Gastroesophageal sphincter (tissue), 4 donors: ENCODE measurements around the gene NUP133. TPM values are rescaled to one million over a fixed set of nuclear protein-coding genes. Genes with fewer than 3 reads are reported as not detected.

ENCODE experiments used
- ATAC-seq: fragments of 150-250 bp; one replicate; pipeline ENCODE4 v1.9.1; 2016; ENCODE audit warnings: mild to moderate bottlenecking, moderate library complexity
- H3K27ac ChIP-seq, 4 donors: fragments of 200-600 bp; sonication (generic) in 3 of 4; 1 replicate in 3 of 4; 2 replicates in 1 of 4; pipeline ENCODE4 v1.5.1; 2016 to 2019
- H3K27me3 ChIP-seq: fragments of 200-600 bp; sonication (generic); one replicate; pipeline ENCODE4 v1.5.1; 2019
- H3K36me3 ChIP-seq, 2 donors: fragments of 200-600 bp; sonication (generic); one replicate each; pipeline ENCODE4 v1.5.1; 2019; ENCODE audit warnings: control low read depth in 1 of 2
- H3K4me1 ChIP-seq, 3 donors: fragments of 200-600 bp; sonication (generic); 1 replicate in 2 of 3; 2 replicates in 1 of 3; pipeline ENCODE4 v1.5.1; 2016 to 2019; ENCODE audit warnings: control low read depth in 2 of 3
- H3K4me3 ChIP-seq, 2 donors: fragments of 200-600 bp; sonication (generic); one replicate each; pipeline ENCODE4 v1.5.1; 2019; ENCODE audit warnings: mild to moderate bottlenecking in 1 of 2, moderate library complexity in 1 of 2
- H3K9me3 ChIP-seq, 3 donors: fragments of 200-600 bp; sonication (generic); one replicate each; pipeline ENCODE4 v1.5.1; 2017 to 2019; ENCODE audit warnings: control low read depth in 2 of 3
- EP300 ChIP-seq: sonication (generic); formaldehyde crosslinking; IDR thresholded peaks from one replicate; pipeline ENCODE4 v1.6.1; 2017; ENCODE audit warnings: antibody characterized with exemption, mild to moderate bottlenecking
- POLR2A ChIP-seq, 2 donors: fragments of 450-650 bp; IDR thresholded peaks; one replicate each; pipeline ENCODE4 v1.6.1; 2017; ENCODE audit warnings: antibody characterized with exemption in 2 of 2, mild to moderate bottlenecking in 2 of 2, moderate library complexity in 1 of 2
- POLR2AphosphoS5 ChIP-seq: sonication (generic); formaldehyde crosslinking; IDR thresholded peaks from one replicate; pipeline ENCODE4 v1.6.1; 2017; ENCODE audit warnings: antibody characterized with exemption
- WGBS, 2 donors: methylation state at CpG; one replicate each; pipeline ENCODE4 v1.1.5; 2018; ENCODE audit warnings: low coverage in 1 of 2; 5-methylcytosine and 5-hydroxymethylcytosine counted together
- total RNA-seq, 4 donors: library from RNA; depleted of rRNA; stranded (reverse); fragments of >200 nt; gene quantifications; one replicate each; pipeline ENCODE4 v1.1.0, GENCODE V29; 2016
- TF ChIP-seq, protein P1 (sequence below), 4 experiments: fragments of 200-600 bp in 2 of 4; fragments of 450-650 bp in 2 of 4; sonication (generic) in 1 of 4; IDR thresholded peaks; one replicate each; pipeline ENCODE4 v1.5.1; 2017 to 2019; ENCODE audit warnings: antibody characterized with exemption in 4 of 4, mild to moderate bottlenecking in 2 of 4, moderate library complexity in 2 of 4

Gene NUP133
- total RNA-seq, 4 donors from 2014 or later = 20.5 to 30.2 (median 26.7) TPM

DNA sequence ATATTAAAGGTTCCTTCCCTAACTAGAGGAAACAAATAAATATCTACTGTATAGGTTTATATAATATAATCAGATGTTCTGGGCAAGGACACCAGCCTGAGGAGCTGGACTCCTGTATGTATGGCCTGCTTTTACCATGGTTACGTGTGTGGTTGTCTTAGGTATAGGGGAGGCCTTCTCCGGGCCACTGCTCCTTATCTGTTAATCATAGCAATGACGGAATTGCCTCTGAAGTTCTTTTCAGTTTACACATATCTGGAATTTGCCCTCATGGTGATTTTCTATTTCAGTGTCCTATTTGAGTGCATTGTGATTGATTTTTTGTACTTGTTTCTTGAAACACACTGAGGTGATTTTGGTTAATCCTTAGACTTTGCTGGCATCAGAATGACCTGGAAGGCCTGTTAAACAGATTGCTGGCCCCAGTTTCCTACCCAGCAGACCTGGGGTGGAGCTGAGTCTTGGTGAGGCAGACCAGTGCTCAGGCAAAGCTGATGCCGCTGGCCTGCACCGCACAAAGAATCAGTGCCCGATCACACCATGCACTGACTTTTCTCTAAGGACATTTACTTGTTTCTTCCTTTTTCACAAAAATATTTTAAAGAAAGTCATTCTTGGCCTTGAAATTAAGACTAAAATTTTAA is 31.8 kb upstream of the NUP133 start:
- WGBS, 2 donors = 92 to 93% methylated on average over 3 to 6 of the region's 6 CpGs
- ATAC-seq = no peak
- no peak overlapping the region for H3K27ac ChIP-seq
- peaks cover 0 to 94% of the 10 kb centered on the region in 2 donors for H3K36me3 ChIP-seq
- peaks cover 0 to 5% (median 0%) of the 10 kb centered on the region in 3 donors for H3K4me1 ChIP-seq
- H3K9me3 ChIP-seq = peaks cover 0 to 3% (median 0%) of the 10 kb centered on the region in 3 donors
- no peak overlapping the region for H3K4me3 ChIP-seq
- no peaks in the 10 kb centered on the region for H3K27me3 ChIP-seq
- TF ChIP-seq, protein P1, sequence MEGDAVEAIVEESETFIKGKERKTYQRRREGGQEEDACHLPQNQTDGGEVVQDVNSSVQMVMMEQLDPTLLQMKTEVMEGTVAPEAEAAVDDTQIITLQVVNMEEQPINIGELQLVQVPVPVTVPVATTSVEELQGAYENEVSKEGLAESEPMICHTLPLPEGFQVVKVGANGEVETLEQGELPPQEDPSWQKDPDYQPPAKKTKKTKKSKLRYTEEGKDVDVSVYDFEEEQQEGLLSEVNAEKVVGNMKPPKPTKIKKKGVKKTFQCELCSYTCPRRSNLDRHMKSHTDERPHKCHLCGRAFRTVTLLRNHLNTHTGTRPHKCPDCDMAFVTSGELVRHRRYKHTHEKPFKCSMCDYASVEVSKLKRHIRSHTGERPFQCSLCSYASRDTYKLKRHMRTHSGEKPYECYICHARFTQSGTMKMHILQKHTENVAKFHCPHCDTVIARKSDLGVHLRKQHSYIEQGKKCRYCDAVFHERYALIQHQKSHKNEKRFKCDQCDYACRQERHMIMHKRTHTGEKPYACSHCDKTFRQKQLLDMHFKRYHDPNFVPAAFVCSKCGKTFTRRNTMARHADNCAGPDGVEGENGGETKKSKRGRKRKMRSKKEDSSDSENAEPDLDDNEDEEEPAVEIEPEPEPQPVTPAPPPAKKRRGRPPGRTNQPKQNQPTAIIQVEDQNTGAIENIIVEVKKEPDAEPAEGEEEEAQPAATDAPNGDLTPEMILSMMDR (IDR thresholded peaks at IDR 0.05) = no peak
- TF ChIP-seq POLR2AphosphoS5 (no peak), EP300 (no peak), POLR2A (IDR thresholded peaks at IDR 0.05) (no peak)

DNA sequence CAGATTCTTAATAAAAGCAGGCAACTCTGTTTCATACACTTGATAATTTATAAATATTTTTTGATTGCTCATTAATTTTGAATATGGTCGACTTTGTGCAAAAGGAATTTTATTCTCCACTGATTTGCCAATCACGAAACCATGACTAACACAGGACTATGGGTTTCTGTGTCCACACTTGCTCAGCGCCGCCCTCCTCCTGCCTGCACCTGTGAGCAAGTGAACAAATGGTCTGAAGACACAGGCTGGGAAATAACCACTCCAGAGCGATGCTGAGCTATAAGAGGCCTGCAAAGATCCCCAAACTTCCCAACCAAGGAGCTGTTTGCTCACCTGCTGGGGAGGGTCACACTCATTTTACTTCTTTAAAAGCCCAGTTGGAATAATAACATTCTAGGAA is 30.8 kb upstream of the NUP133 start:
- no peaks in the 10 kb centered on the region for H3K9me3 ChIP-seq
- WGBS, 2 donors = 67 to 87% methylated on average over 2 to 5 of the region's 5 CpGs
- H3K4me3 ChIP-seq = no peak overlapping the region
- no peak overlapping the region for H3K27ac ChIP-seq
- H3K36me3 ChIP-seq = peaks cover 0 to 87% of the 10 kb centered on the region in 2 donors
- TF ChIP-seq, protein P1 (IDR thresholded peaks at IDR 0.05) = no peak
- TF ChIP-seq POLR2AphosphoS5 (no peak), POLR2A (IDR thresholded peaks at IDR 0.05) (no peak), EP300 (no peak)
- no peaks in the 10 kb centered on the region for H3K27me3 ChIP-seq
- no peak for ATAC-seq
- peaks cover 0 to 7% (median 0%) of the 10 kb centered on the region in 3 donors for H3K4me1 ChIP-seq

DNA sequence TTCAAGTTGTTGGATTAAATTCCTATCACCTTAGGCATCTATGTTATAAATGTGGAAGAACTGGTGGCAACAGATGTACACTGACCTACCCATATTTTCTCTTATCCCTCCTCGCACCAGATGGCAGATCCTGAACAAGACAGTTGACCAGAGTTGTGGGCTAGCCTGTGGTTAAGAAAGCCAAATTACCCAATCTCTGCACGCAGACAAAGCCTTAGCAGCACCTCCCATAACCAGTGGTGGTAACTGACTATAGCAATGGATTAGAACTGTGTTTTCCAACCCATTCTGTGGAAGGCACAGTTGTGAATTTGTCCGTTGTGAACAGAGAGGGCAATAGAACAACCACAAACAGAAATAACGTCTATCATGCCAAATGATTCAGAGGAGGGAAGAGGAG is 29.8 kb upstream of the NUP133 start:
- WGBS, 2 donors = 43 to 77% methylated on average over 3 to 4 of the region's 4 CpGs
- Histone ChIP-seq H3K9me3 (no peaks in the 10 kb centered on the region), H3K36me3 (peaks cover 0 to 88% of the 10 kb centered on the region in 2 donors), H3K4me3 (no peak overlapping the region), H3K4me1 (peaks cover 0 to 7% (median 0%) of the 10 kb centered on the region in 3 donors), H3K27me3 (no peaks in the 10 kb centered on the region), H3K27ac (no peak overlapping the region)
- TF ChIP-seq POLR2AphosphoS5 = no peak
- TF ChIP-seq POLR2A (IDR thresholded peaks at IDR 0.05) = no peak
- TF ChIP-seq, protein P1 (IDR thresholded peaks at IDR 0.05) = no peak
- TF ChIP-seq EP300 = no peak
- ATAC-seq = no peak

DNA sequence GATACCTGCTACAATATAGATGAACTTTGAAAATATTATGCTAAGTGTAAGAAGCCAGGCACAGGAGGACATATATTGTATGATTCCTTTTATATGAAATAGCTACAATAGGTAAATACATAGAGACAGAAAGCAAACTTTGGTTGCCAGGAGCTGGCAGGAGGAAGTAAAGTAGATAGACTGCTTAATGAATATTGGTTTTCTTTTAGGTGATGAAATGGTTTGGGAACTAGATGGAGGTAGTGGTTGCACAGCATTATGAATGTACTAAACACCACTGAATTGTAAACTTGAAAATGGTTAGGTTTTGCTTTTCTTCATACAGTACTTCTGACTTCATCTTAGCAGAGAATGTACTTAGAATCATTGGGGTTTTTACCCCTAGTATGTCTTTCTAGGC is 28.8 kb upstream of the NUP133 start:
- no peaks in the 10 kb centered on the region for H3K27me3 ChIP-seq
- H3K4me1 ChIP-seq = peaks cover 0 to 7% (median 0%) of the 10 kb centered on the region in 3 donors
- H3K27ac ChIP-seq = no peak overlapping the region
- ATAC-seq = no peak
- H3K36me3 ChIP-seq = peaks cover 0 to 84% of the 10 kb centered on the region in 2 donors
- TF ChIP-seq, protein P1 (IDR thresholded peaks at IDR 0.05) = no peak
- TF ChIP-seq EP300 (no peak), POLR2AphosphoS5 (no peak), POLR2A (IDR thresholded peaks at IDR 0.05) (no peak)
- no peaks in the 10 kb centered on the region for H3K9me3 ChIP-seq
- no peak overlapping the region for H3K4me3 ChIP-seq

DNA sequence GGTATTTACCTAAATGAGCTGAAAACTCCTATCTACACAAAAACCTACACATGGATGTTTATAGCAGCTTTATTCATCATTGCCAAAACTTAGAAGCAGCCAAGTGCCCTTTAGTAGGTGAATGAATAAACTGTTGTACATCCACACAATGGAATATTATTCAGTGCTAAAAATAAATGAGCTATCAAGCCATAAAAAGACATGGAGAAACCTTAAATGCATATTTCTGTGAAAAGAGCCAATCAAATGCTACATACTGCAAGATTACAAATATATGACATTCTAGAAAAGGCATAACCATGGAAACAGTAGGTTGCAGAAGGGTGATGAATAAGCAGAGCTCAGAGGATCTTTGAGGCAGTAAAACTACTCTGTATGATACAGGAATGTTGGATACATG is 27.1 kb upstream of the NUP133 start:
- Histone ChIP-seq H3K4me3 (no peak overlapping the region), H3K9me3 (no peaks in the 10 kb centered on the region), H3K27me3 (no peaks in the 10 kb centered on the region), H3K27ac (no peak overlapping the region), H3K36me3 (peaks cover 0 to 82% of the 10 kb centered on the region in 2 donors), H3K4me1 (peaks cover 0 to 7% (median 0%) of the 10 kb centered on the region in 3 donors)
- ATAC-seq = no peak
- TF ChIP-seq POLR2AphosphoS5 = no peak
- TF ChIP-seq POLR2A (IDR thresholded peaks at IDR 0.05) = no peak
- no peak for TF ChIP-seq EP300
- TF ChIP-seq, protein P1 (IDR thresholded peaks at IDR 0.05) = no peak
